ENCODE results near the gene BICRAL.

DNA sequence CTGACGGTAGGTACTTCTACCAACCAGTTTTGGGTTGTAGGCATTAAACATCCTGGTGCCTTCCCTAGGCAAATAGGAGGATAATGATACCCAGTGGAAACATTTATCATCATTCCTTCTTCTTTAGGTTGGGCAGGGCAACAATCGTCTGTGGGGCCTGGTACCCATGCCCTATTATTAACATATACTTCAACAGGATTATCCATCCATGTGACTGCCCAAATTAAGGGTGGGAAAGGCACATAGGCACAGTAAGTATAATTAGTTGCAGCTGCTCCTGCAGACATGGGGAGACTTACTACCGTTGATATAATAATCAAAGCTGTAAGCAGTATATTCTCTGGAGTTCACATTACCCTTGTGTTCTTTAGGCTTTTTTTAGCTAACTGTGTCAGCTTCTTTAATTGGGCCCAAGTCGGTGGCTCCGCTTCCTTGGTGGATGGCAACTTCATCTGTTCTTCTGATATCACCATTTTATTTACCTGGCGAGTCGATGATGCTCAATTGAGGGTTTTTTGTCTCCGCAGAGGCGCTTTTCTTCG is 114.4 kb downstream of the BICRAL start:
- TF ChIP-seq SUZ12 (IDR thresholded peaks at IDR 0.05) (no peak), ELF4 (IDR thresholded peaks at IDR 0.05) (no peak), ZNF384 (IDR thresholded peaks at IDR 0.05) (no peak), CTBP1 (IDR thresholded peaks at IDR 0.05; ENCODE audit: borderline replicate concordance) (no peak)
